Measurements from ENCODE around the gene SP7. TPM values are rescaled to one million over a fixed set of nuclear protein-coding genes. Genes with fewer than 3 reads are reported as not detected.

SP7 gene
- total and polyA plus RNA-seq, 10 of the 15 experiments (the other 5 are each of a cell fraction or from before 2014, with no cell fraction given) = 0.05 to 0.11 TPM; not detected in 8

GRCh38 chr12:53338916-53339315 is 2.8 kb upstream of the SP7 start (continued):
- TF ChIP-seq BCLAF1 (IDR thresholded peaks at IDR 0.05) (no peak), NFYA (IDR thresholded peaks at IDR 0.05; ENCODE audit: borderline replicate concordance, low read depth, low read length) (no peak), IKZF1 (conservative IDR thresholded peaks at IDR 0.05) (no peak), USF2 (IDR thresholded peaks at IDR 0.05; ENCODE audit: borderline replicate concordance, low read depth, low read length) (no peak), E2F8 (IDR thresholded peaks at IDR 0.05; ENCODE audit: low read depth, partially characterized antibody) (no peak), ETV6 (conservative IDR thresholded peaks at IDR 0.05 in 1 of 2, IDR thresholded peaks at IDR 0.05 in 1 of 2; ENCODE audit: borderline replicate concordance in 1 of 2, low read depth in 1 of 2) (no peak)
